Measurements from ENCODE around the gene GCNT2. TPM values are rescaled to one million over a fixed set of nuclear protein-coding genes. Genes with fewer than 3 reads are reported as not detected.
"Not testable (repeated sequence)": the region's sequence is repeated elsewhere in the genome, so short reads cannot be mapped to it uniquely, and the experiment has no call there.

The GCNT2 gene
- total RNA-seq, 1 experiment from 2014 or later, result 4.7 TPM

- no peak for DNase-seq (ENCODE audit: low read depth)
Observed at GRCh38 chr6:10610289-10610688, 89.1 kb downstream of the GCNT2 start.

GRCh38 chr6:10612161-10612560 lies 91.0 kb downstream of the GCNT2 start:
- no peak for DNase-seq (ENCODE audit: low read depth)

- DNase-seq (ENCODE audit: low read depth), result no peak
Observed at GRCh38 chr6:10613077-10613476, 91.9 kb downstream of the GCNT2 start.

- DNase-seq (ENCODE audit: low read depth), result peak; percentile 41
Observed at GRCh38 chr6:10613723-10614122, 92.6 kb downstream of the GCNT2 start.

GRCh38 chr6:10615675-10616074 lies 94.5 kb downstream of the GCNT2 start:
- DNase-seq (ENCODE audit: low read depth), result no peak

GRCh38 chr6:10616266-10616665 lies 95.1 kb downstream of the GCNT2 start:
- not testable (repeated sequence) for DNase-seq (ENCODE audit: low read depth)

DNA sequence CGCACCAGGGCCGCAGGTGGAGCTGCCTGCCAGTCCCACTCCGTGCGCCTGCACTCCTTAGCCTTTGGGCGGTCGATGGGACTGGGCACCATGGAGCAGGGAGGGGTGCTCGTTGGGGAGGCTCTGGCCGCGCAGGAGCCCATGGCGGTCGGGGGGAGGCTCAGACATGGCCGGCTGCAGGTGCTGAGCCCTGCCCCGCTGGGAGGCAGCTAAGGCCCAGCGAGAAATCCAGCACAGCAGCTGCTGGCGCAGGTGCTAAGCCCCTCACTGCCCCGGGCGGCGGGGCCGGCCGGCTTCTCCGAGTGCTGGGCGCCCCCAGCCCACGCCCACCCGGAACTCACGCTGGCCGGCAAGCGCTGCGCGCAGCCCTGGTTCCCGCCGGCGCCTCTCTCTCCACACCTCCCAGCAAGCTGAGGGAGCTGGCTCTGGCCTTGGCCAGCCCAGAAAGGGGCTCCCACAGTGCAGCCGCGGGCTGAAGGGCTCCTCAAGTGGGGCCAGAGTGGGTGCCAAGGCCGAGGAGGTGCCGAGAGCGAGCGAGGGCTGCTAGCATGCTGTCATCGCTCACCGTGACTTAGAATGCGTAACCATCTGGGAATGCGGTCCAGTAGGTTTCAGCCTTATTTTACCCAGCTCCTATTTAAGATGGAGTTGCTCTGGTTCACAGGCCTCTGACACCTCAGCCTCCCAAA lies 96.0 kb downstream of the GCNT2 start:
- no peak for DNase-seq (ENCODE audit: low read depth)

DNA sequence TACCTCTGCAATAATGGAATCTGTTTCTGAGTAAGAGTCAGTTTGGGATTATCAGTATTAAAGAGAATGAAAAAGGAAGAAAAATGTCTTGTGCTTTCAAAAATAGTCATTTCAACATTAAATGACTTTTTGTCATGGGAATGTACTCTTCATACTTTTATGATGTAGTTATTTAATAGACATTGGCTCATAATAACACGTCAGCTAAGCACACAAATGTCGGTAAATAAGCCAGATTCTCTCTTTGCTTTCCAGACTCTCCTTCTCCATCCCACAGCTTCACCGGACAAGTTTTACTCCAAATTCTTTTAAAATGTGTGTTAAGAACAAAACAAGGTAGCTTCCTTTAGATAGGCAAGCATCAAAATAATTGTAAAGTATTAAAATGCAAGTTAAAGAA lies 97.3 kb downstream of the GCNT2 start:
- DNase-seq (ENCODE audit: low read depth), result no peak

DNA sequence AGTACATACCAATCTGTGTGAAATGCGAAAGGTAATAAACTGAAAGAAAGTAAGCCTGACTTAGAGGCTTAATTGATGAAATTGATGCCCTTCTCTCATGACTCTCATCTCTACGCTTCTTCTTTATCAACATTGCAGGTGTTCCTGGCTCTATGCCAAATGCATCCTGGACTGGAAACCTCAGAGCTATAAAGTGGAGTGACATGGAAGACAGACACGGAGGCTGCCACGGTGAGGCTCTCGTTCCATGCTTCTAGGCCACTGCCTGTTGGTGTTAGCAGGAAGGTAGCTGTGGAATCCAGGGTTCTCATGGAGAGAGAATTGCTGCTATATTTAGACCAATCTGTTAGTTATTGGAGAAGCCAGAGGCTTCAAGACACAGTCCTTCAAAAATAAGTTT lies 100.1 kb downstream of the GCNT2 start:
- no peak for DNase-seq (ENCODE audit: low read depth)

GRCh38 chr6:10621847-10622246 lies 100.7 kb downstream of the GCNT2 start:
- DNase-seq (ENCODE audit: low read depth), result no peak

GRCh38 chr6:10624836-10625235 lies 103.7 kb downstream of the GCNT2 start:
- no peak for DNase-seq (ENCODE audit: low read depth)

GRCh38 chr6:10626154-10626741 lies 105.1 kb downstream of the GCNT2 start:
- no peak for DNase-seq (ENCODE audit: low read depth)

DNA sequence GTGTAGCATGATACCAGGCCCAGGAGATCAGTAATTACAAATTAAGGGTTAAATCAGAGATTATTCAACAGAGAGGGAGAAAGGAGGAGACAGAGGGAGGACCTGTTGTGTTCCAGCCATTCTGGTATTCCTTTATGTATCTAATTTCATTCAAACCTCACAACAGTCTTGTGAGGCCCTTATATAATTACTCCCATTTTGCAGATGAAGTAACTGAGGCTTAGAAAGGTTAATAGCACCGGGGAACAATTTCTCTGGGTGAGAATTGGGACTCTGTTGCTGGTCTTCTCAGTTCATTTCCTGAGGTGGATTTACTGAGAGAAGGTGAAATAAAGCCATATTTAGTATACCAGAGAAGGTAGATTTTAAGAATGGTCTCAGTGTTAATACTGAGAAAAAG lies 106.6 kb downstream of the GCNT2 start:
- no peak for DNase-seq (ENCODE audit: low read depth)

GRCh38 chr6:10630178-10630577 lies 109.0 kb downstream of the GCNT2 start:
- DNase-seq (ENCODE audit: low read depth), result no peak

DNA sequence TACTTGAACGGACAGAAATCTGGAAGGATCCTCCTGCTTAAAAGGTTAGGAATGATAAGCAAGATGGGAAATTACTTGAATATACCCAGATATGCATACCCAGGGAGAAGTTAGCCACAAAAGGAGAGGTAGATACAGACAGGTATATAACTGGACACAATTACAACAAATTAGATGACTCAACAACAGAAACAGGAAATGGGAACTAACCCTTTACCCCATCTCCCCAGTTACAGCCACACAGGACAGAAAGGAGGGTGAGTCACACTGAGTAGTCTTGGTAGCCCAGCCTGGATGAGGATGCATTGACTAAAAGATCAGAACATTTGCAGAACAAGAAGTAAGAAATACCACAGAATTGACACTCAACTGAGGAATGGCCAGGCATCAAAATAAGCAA lies 112.1 kb downstream of the GCNT2 start:
- peak; percentile 91 for DNase-seq (ENCODE audit: low read depth)

GRCh38 chr6:10640412-10640811 lies 119.3 kb downstream of the GCNT2 start:
- DNase-seq (ENCODE audit: low read depth), result no peak

DNA sequence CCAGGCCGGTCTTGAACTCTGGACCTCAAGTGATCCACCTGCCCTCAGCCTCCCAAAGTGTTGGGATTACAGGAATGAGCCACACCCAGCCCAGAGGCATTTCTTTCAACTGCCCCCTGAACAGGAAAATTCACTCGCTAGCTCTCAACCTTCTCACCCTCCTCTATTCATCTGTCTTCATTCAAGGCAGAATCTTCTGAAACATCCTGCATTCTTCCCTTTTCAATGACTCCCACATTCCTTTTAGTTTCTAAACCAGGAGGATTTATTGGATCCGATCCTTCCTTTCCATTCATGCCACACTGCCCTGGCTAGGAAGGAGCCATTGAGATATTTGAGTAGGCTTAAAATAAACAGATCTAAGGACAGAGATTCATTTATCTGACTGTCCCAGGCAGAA lies 120.4 kb downstream of the GCNT2 start:
- DNase-seq (ENCODE audit: low read depth), result no peak

DNA sequence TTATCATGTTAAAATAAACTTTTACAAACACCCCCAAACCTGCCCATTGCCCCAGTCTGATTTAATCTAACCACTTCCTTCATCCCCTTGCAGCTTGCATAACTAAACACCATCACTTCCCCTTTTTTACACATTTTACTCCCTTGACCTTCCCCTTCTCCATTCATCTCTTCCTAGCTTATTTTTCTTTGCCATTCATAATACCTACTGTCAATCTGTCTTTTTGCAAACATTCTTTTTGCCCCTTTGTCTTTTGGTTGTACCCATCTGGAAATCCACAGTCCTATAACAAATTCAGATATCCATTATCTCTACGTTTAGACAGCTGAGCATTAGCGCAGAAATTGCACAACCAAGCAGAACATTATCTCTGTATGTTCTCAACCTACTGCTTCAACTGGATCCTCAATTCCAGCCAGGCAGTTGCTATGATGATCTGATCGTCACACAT lies 122.1 kb downstream of the GCNT2 start:
- no peak for DNase-seq (ENCODE audit: low read depth)

- DNase-seq (ENCODE audit: low read depth), result no peak
Observed at GRCh38 chr6:10644225-10644624, 123.1 kb downstream of the GCNT2 start.

GRCh38 chr6:10655508-10656055 lies 134.4 kb downstream of the GCNT2 start:
- DNase-seq (ENCODE audit: low read depth), result no peak

DNA sequence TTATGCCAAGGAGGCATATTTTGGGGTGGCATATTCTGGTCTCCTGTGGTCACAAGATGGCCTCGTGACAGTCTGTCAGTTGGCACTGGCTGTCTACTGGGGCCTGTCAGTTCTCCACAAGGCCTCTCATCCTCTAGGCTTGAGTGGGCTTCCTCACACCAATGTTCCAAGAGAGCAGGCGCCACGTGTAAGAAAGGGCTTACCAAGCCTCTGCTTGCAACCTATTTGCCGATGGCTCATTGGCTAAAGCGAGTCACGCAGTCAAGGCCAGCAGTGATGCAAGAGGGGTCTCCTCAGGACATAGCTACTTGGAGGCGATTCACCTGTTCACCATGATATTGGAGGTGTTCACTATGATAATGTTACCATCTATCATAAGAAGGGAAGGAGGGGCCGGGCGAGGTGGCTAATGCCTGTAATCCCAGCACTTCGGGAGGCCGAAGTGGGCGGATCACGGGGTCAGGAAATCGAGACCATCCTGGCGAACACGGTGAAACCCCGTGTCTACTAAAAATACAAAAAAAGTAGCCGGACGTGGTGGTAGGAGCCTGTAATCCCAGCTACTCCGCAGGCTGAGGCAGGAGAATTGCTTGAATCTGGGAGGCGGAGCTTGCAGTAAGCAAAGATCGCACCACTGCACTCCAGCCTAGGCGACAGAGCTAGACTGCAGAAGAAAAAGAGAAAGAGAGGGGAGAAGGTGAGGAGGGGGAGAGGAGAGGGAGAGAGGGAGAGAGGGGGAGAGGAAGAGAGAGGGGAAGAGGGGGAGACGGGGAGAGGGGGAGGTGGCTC lies 138.0 kb downstream of the GCNT2 start:
- DNase-seq (ENCODE audit: low read depth), result no peak

GRCh38 chr6:10659699-10660348 lies 138.7 kb downstream of the GCNT2 start:
- DNase-seq (ENCODE audit: low read depth), result peak; percentile 5
